Stimulated activated naive CD8-positive, alpha-beta T cell treated with anti-CD3 and anti-CD28 coated beads, Interleukin-15, amount 100 ng/mL, for 72 hours (primary cell): Measurements from ENCODE around the gene DNAJC5G.

ENCODE experiments used
- ATAC-seq: fragments of 150-1000 bp; cut with Tn5 transposase; 2 replicates; pipeline ENCODE4 v1.10.0; 2021; ENCODE audit warnings: mild to moderate bottlenecking, moderate library complexity
- DNase-seq, 2 donors: peaks; one replicate each; pipeline ENCODE4 v3.0.0; 2021 to 2022
- H3K27ac Mint-ChIP-seq, 2 donors: one replicate each; pipeline ENCODE4 v1.8.0; 2022; ENCODE audit warnings: mild to moderate bottlenecking in 2 of 2, mixed read lengths in 2 of 2, moderate library complexity in 2 of 2
- H3K27me3 Mint-ChIP-seq: one replicate; pipeline ENCODE4 v1.8.0; 2022; ENCODE audit warnings: mixed read lengths
- H3K4me1 Mint-ChIP-seq: one replicate; pipeline ENCODE4 v1.8.0; 2022; ENCODE audit warnings: mild to moderate bottlenecking, mixed read lengths
- H3K4me3 Mint-ChIP-seq, 2 donors: one replicate each; pipeline ENCODE4 v1.8.0; 2022; ENCODE audit warnings: mild to moderate bottlenecking in 2 of 2, mixed read lengths in 2 of 2, moderate library complexity in 1 of 2
- H3K9me3 Mint-ChIP-seq, 2 donors: one replicate each; pipeline ENCODE4 v1.8.0; 2022; ENCODE audit warnings: mixed read lengths in 2 of 2

The DNAJC5G gene, protein sequence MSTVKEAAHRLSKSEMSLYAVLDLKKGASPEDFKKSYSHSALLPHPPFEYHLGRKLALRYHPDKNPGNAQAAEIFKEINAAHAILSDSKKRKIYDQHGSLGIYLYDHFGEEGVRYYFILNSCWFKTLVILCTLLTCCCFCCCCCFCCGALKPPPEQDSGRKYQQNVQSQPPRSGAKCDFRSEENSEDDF

DNA sequence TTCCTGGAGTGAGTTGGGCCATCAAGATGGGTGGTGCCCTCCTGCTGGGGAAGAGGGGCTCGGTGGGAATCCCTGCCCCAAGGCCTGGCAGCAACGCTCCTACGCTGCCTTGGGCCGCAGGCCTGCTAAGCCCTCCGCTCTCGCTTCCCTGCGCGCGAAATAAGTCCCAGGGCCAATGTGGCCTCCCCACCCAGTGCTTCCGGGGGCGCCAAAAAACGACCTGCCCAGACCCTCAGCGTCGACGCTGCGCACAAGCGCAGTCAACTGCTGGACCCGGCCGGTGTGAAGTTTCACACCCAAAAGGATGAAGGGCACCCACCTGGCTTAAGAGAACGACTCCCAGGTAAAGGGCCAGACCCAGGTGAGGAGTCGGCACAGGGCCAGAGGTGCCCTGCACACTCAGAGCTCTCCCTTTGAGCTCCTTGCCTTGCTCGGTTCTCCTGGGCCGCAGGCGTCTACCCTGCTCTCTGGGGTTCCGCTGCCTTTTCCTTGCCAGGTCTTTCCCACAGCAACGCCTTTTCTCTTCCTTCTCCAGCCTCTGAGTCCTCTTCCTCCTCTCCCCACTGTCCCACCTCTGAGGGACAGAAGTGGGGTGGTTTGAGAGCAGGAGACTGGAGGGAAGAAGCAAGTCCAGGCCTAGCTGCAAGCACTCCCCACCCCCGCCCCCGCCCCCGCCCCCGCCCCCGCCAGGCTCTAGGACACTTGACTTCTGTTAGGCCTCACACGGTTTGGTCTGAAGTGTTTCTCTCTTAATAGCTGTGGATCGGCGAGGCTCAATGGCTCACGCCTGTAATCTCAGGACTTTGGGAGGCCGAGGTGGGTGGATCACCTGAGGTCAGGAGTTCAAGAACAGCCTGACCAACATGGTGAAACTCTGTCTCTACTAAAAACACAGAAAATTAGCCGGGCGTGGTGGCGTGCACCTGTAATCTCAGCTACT, at the start of gene DNAJC5G:
DNAJC5G (plus strand) TSS at position 223 of the 940 bp plus-strand sequence. CDS start 1,296 bp downstream, outside the sequence.
- no peak for DNase-seq
- Mint-ChIP-seq H3K4me1 (no peaks in the 10 kb centered on the region), H3K27me3 (peaks cover 33% of the 10 kb centered on the region), H3K27ac (no peak within 1 kb of the TSS), H3K4me3 (no peak within 1 kb of the TSS), H3K9me3 (no peaks in the 10 kb centered on the region)
- no peak for ATAC-seq

GRCh38 chr2:27225526-27225925, 49.7 kb upstream of the DNAJC5G start:
- Mint-ChIP-seq H3K4me1 (peaks cover 20% of the 10 kb centered on the region), H3K27me3 (no peaks in the 10 kb centered on the region), H3K4me3 (no peak overlapping the region), H3K27ac (no peak overlapping the region), H3K9me3 (no peaks in the 10 kb centered on the region)
- DNase-seq (no peak), ATAC-seq (no peak)

DNA sequence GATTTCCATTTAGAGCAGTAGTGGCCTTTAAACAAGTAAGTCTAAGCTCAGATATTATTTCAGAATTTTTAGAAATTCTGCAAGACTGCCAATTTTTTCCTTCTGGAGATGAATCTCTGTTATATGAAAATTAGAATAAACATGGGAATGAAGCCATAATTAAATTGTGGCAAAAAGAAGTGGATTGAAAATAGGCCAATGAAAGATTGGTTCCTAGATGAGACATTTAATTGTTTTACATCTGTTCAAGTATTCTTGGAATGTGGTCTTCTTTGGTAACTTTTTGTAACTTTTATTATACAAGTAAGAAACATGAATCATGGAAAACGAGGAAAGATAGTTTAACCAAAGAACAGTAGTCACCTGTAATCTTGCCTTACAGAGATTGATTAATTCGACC, 47.7 kb upstream of the DNAJC5G start:
- Mint-ChIP-seq H3K27ac (no peak overlapping the region), H3K9me3 (no peaks in the 10 kb centered on the region), H3K4me1 (peaks cover 13% of the 10 kb centered on the region), H3K27me3 (no peaks in the 10 kb centered on the region), H3K4me3 (no peak overlapping the region)
- DNase-seq = no peak
- ATAC-seq = no peak

- ATAC-seq = no peak
- no peak for DNase-seq
- H3K9me3 Mint-ChIP-seq = no peaks in the 10 kb centered on the region
- H3K4me3 Mint-ChIP-seq = no peak overlapping the region
- H3K27ac Mint-ChIP-seq = peak overlapping the region in 1 of 2 donors; percentile 65
- no peaks in the 10 kb centered on the region for H3K27me3 Mint-ChIP-seq
- H3K4me1 Mint-ChIP-seq = no peaks in the 10 kb centered on the region
Observed at GRCh38 chr2:27231921-27232320, 43.3 kb upstream of the DNAJC5G start.

GRCh38 chr2:27233341-27233740, 41.9 kb upstream of the DNAJC5G start:
- H3K4me1 Mint-ChIP-seq = no peaks in the 10 kb centered on the region
- H3K4me3 Mint-ChIP-seq = no peak overlapping the region
- no peak overlapping the region for H3K27ac Mint-ChIP-seq

GRCh38 chr2:27236136-27236535, 39.1 kb upstream of the DNAJC5G start:
- no peaks in the 10 kb centered on the region for H3K9me3 Mint-ChIP-seq
- peaks cover 4% of the 10 kb centered on the region for H3K4me1 Mint-ChIP-seq
- peak overlapping the region in 1 of 2 donors; percentile 3 for H3K27ac Mint-ChIP-seq
- H3K4me3 Mint-ChIP-seq = no peak overlapping the region
- H3K27me3 Mint-ChIP-seq = no peaks in the 10 kb centered on the region
- ATAC-seq (no peak), DNase-seq (no peak)

More at GRCh38 chr2:27233341-27233740, 41.9 kb upstream of the DNAJC5G start:
- Mint-ChIP-seq H3K9me3 (no peaks in the 10 kb centered on the region), H3K27me3 (no peaks in the 10 kb centered on the region)
- ATAC-seq (no peak), DNase-seq (no peak)

GRCh38 chr2:27236626-27237025, 38.6 kb upstream of the DNAJC5G start:
- no peak for ATAC-seq

DNA sequence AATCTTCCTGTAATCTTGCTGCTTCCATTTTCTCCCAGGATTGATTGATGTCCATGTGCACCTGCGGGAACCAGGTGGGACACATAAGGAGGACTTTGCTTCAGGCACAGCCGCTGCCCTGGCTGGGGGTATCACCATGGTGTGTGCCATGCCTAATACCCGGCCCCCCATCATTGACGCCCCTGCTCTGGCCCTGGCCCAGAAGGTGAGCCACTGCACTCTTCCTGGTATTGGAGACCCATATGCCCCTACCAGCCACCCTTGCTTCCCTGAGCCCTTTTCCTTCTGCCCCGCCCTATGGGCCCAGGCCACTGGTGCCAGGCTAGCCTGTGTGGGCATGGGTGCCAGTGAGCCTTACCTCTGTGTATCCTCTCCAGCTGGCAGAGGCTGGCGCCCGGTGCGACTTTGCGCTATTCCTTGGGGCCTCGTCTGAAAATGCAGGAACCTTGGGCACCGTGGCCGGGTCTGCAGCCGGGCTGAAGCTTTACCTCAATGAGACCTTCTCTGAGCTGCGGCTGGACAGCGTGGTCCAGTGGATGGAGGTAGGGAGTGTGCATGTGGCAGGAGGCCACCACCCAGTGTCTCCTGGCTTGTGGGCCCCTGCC, 37.8 kb upstream of the DNAJC5G start:
- Mint-ChIP-seq H3K27ac (no peak overlapping the region), H3K9me3 (no peaks in the 10 kb centered on the region), H3K4me1 (peaks cover 15% of the 10 kb centered on the region), H3K27me3 (no peaks in the 10 kb centered on the region), H3K4me3 (no peak overlapping the region)
- no peak for DNase-seq
- no peak for ATAC-seq

More at GRCh38 chr2:27236626-27237025, 38.6 kb upstream of the DNAJC5G start:
- no peaks in the 10 kb centered on the region for H3K27me3 Mint-ChIP-seq
- H3K9me3 Mint-ChIP-seq = no peaks in the 10 kb centered on the region
- H3K4me1 Mint-ChIP-seq = peaks cover 7% of the 10 kb centered on the region
- DNase-seq = no peak
- no peak overlapping the region for H3K27ac Mint-ChIP-seq
- H3K4me3 Mint-ChIP-seq = no peak overlapping the region

GRCh38 chr2:27238976-27239375, 36.3 kb upstream of the DNAJC5G start:
- H3K27me3 Mint-ChIP-seq = no peaks in the 10 kb centered on the region
- peaks cover 15% of the 10 kb centered on the region for H3K4me1 Mint-ChIP-seq
- no peak overlapping the region for H3K4me3 Mint-ChIP-seq
- no peak for DNase-seq
- ATAC-seq = no peak
- no peak overlapping the region for H3K27ac Mint-ChIP-seq
- no peaks in the 10 kb centered on the region for H3K9me3 Mint-ChIP-seq

- Mint-ChIP-seq H3K9me3 (no peaks in the 10 kb centered on the region), H3K4me3 (no peak overlapping the region), H3K4me1 (peaks cover 15% of the 10 kb centered on the region), H3K27ac (no peak overlapping the region), H3K27me3 (no peaks in the 10 kb centered on the region)
- ATAC-seq = no peak
- no peak for DNase-seq
Observed at GRCh38 chr2:27240406-27240805, 34.8 kb upstream of the DNAJC5G start.

GRCh38 chr2:27241761-27242613, 33.2 kb upstream of the DNAJC5G start:
- Mint-ChIP-seq H3K9me3 (no peaks in the 10 kb centered on the region), H3K27me3 (no peaks in the 10 kb centered on the region), H3K4me3 (no peak overlapping the region), H3K4me1 (peaks cover 15% of the 10 kb centered on the region), H3K27ac (peak overlapping the region; percentile 40 to 93)
- ATAC-seq (no peak), DNase-seq (no peak)

- ATAC-seq (no peak), DNase-seq (no peak)
- Mint-ChIP-seq H3K27me3 (no peaks in the 10 kb centered on the region), H3K9me3 (no peaks in the 10 kb centered on the region), H3K4me1 (peaks cover 15% of the 10 kb centered on the region), H3K4me3 (no peak overlapping the region), H3K27ac (peak overlapping the region in 1 of 2 donors; percentile 93)
Observed at GRCh38 chr2:27242614-27242951, 32.6 kb upstream of the DNAJC5G start.

- no peaks in the 10 kb centered on the region for H3K27me3 Mint-ChIP-seq
- DNase-seq (no peak), ATAC-seq (no peak)
- peaks cover 15% of the 10 kb centered on the region for H3K4me1 Mint-ChIP-seq
- H3K27ac Mint-ChIP-seq = no peak overlapping the region
- no peaks in the 10 kb centered on the region for H3K9me3 Mint-ChIP-seq
- H3K4me3 Mint-ChIP-seq = no peak overlapping the region
Observed at GRCh38 chr2:27243391-27244130, 31.7 kb upstream of the DNAJC5G start.

DNA sequence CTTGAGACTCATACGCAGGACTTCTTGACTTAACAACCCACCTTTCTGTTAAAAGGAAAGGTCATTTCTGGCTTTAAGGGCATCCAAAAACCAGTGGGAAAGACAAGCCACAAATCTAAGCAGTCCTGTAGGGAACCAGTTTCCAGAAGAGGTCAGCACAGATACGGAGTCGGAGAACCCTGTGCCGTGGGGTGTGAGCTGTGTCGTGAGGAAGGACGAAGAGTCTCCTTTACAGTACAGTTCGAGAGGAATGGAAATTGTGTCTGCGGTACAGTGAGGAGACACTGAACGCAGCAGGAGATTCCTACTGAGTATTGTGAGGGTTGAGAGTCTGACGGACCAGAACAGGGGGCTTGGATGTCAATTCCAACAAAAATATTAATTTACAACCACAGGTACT, 30.1 kb upstream of the DNAJC5G start:
- Mint-ChIP-seq H3K9me3 (no peaks in the 10 kb centered on the region), H3K27ac (no peak overlapping the region), H3K4me3 (no peak overlapping the region), H3K27me3 (no peaks in the 10 kb centered on the region), H3K4me1 (peaks cover 15% of the 10 kb centered on the region)
- no peak for ATAC-seq
- no peak for DNase-seq

GRCh38 chr2:27245626-27246025, 29.6 kb upstream of the DNAJC5G start:
- Mint-ChIP-seq H3K9me3 (no peaks in the 10 kb centered on the region), H3K4me3 (no peak overlapping the region), H3K27ac (no peak overlapping the region), H3K4me1 (peaks cover 19% of the 10 kb centered on the region), H3K27me3 (peaks cover 2% of the 10 kb centered on the region)
- DNase-seq (no peak), ATAC-seq (no peak)
